ENCODE measurements around the gene CWH43.

DNA sequence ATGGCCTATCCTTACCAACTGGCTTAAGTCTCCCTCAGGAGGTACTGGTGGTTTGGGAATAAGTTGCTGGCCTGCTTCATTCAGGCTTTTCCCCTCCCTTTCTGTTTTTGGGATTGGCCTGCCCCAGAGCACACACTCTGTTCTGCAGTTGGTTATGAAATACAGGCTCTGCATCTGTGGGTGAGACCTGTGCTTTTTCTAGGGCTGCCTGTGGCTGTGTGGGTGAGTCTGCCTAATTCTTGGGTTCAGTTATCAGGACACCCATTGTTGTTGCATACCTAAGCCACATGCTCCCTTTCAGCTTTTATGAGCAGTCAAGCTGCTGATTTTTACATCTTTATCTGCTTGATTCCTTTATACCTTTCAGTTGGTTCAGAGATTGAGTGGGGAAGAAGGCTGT is 19.0 kb upstream of the CWH43 start:
- TF ChIP-seq, protein P1, sequence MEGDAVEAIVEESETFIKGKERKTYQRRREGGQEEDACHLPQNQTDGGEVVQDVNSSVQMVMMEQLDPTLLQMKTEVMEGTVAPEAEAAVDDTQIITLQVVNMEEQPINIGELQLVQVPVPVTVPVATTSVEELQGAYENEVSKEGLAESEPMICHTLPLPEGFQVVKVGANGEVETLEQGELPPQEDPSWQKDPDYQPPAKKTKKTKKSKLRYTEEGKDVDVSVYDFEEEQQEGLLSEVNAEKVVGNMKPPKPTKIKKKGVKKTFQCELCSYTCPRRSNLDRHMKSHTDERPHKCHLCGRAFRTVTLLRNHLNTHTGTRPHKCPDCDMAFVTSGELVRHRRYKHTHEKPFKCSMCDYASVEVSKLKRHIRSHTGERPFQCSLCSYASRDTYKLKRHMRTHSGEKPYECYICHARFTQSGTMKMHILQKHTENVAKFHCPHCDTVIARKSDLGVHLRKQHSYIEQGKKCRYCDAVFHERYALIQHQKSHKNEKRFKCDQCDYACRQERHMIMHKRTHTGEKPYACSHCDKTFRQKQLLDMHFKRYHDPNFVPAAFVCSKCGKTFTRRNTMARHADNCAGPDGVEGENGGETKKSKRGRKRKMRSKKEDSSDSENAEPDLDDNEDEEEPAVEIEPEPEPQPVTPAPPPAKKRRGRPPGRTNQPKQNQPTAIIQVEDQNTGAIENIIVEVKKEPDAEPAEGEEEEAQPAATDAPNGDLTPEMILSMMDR (IDR thresholded peaks at IDR 0.05; ENCODE audit: low read depth, low read length), result no peak
- TF ChIP-seq, protein P2, sequence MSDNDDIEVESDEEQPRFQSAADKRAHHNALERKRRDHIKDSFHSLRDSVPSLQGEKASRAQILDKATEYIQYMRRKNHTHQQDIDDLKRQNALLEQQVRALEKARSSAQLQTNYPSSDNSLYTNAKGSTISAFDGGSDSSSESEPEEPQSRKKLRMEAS (IDR thresholded peaks at IDR 0.05; ENCODE audit: low read depth, low read length), result no peak

All from NB4 (cell line).